Neural cell (in vitro differentiated cells): ENCODE results near the gene IFT74. TPM values are rescaled to one million over a fixed set of nuclear protein-coding genes. Genes with fewer than 3 reads are reported as not detected.

Experiments
- H2AFZ ChIP-seq: fragments of 200-600, 300-800 bp; sonication (generic), shearing (Covaris generic); 2 replicates; pipeline ENCODE4 v1.6.0; 2014; ENCODE audit warnings: low read depth, mild to moderate bottlenecking, antibody characterized with exemption, low read length, moderate library complexity
- H3F3A ChIP-seq: fragments of 200-600 bp; shearing (Covaris generic); 2 replicates; pipeline ENCODE4 v1.6.1; 2016; ENCODE audit warnings: mild to moderate bottlenecking, moderate library complexity, mixed read lengths, antibody characterized with exemption, low read length; ENCODE audit not compliant: insufficient read depth, poor library complexity, severe bottlenecking
- H3K27ac ChIP-seq: fragments of 200-600, 300-800 bp; sonication (generic), shearing (Covaris generic); 2 replicates; pipeline ENCODE4 v1.5.1; 2014; ENCODE audit warnings: mild to moderate bottlenecking, low read length, moderate library complexity
- H3K27me3 ChIP-seq: fragments of 300-800, 200-600 bp; sonication (generic), shearing (Covaris generic); 2 replicates; pipeline ENCODE4 v1.6.0; 2014; ENCODE audit warnings: mild to moderate bottlenecking, low read depth, low read length, moderate library complexity; ENCODE audit not compliant: insufficient read depth
- H3K36me3 ChIP-seq: fragments of 300-800, 200-600 bp; sonication (generic), shearing (Covaris generic); 2 replicates; pipeline ENCODE4 v1.5.1; 2014; ENCODE audit warnings: mild to moderate bottlenecking, antibody characterized with exemption, low read length, moderate library complexity; ENCODE audit not compliant: insufficient read depth
- H3K4me2 ChIP-seq: fragments of 300-800, 200-600 bp; sonication (generic), shearing (Covaris generic); 2 replicates; pipeline ENCODE4 v1.6.0; 2014; ENCODE audit warnings: mild to moderate bottlenecking, low read length
- H3K4me3 ChIP-seq: fragments of 300-800, 200-600 bp; sonication (generic), shearing (Covaris generic); 2 replicates; pipeline ENCODE4 v1.5.1; 2014; ENCODE audit warnings: mild to moderate bottlenecking, low read length, moderate library complexity
- H3K79me2 ChIP-seq: fragments of 200-600 bp; shearing (Covaris generic); replicated peaks from 2 replicates; pipeline ENCODE4 v1.6.0; 2014; ENCODE audit warnings: mild to moderate bottlenecking, low read length, moderate library complexity; ENCODE audit not compliant: insufficient read depth
- H3K9ac ChIP-seq: fragments of 300-800, 200-600 bp; sonication (generic), shearing (Covaris generic); 2 replicates; pipeline ENCODE4 v1.6.1; 2016; ENCODE audit warnings: mild to moderate bottlenecking, low read length, mixed read lengths
- H3K9me2 ChIP-seq: fragments of 200-600 bp; shearing (Covaris generic); 2 replicates; pipeline ENCODE4 v1.6.1; 2016; ENCODE audit warnings: mild to moderate bottlenecking, low read length, mixed read lengths; ENCODE audit not compliant: insufficient read depth
- H3K9me3 ChIP-seq: fragments of 200-600, 300-800 bp; sonication (generic), shearing (Covaris generic); 2 replicates; pipeline ENCODE4 v1.6.1; 2016; ENCODE audit warnings: mild to moderate bottlenecking, mixed run types, low read length, moderate library complexity, mixed read lengths
- H4K20me1 ChIP-seq: fragments of 200-600 bp; shearing (Covaris generic); 2 replicates; pipeline ENCODE4 v1.6.1; 2016; ENCODE audit warnings: mild to moderate bottlenecking, mixed run types; ENCODE audit not compliant: insufficient read depth
- EP300 ChIP-seq: fragments of 450-650 bp; conservative IDR thresholded peaks from 2 replicates; pipeline ENCODE4 v1.6.1; 2014; ENCODE audit warnings: antibody characterized with exemption, mild to moderate bottlenecking, moderate library complexity; ENCODE audit not compliant: poor library complexity, severe bottlenecking
- EZH2 ChIP-seq: fragments of 200-600, 300-800 bp; shearing (Covaris generic), sonication (generic); IDR thresholded peaks from 2 replicates; pipeline ENCODE4 v1.6.1; 2014; ENCODE audit warnings: antibody characterized with exemption, low read length, borderline replicate concordance, mild to moderate bottlenecking; ENCODE audit not compliant: insufficient read depth, poor library complexity, severe bottlenecking
- MXI1 ChIP-seq: fragments of 450-650 bp; conservative IDR thresholded peaks from 2 replicates; pipeline ENCODE4 v1.6.1; 2014; ENCODE audit warnings: antibody characterized with exemption, mild to moderate bottlenecking; ENCODE audit not compliant: poor library complexity, severe bottlenecking
- POLR2AphosphoS5 ChIP-seq: IDR thresholded peaks from 2 replicates; pipeline ENCODE4 v1.6.1; 2012
- RAD21 ChIP-seq: fragments of 450-650 bp; conservative IDR thresholded peaks from 2 replicates; pipeline ENCODE4 v1.6.1; 2014; ENCODE audit warnings: antibody characterized with exemption, mild to moderate bottlenecking, moderate library complexity
- REST ChIP-seq: IDR thresholded peaks from 2 replicates; pipeline ENCODE4 v1.6.1; 2012; ENCODE audit warnings: borderline replicate concordance
- SMC3 ChIP-seq: fragments of 450-650 bp; conservative IDR thresholded peaks from 2 replicates; pipeline ENCODE4 v1.6.1; 2014; ENCODE audit warnings: antibody characterized with exemption, mild to moderate bottlenecking, moderate library complexity; ENCODE audit not compliant: poor library complexity
- TAF1 ChIP-seq: IDR thresholded peaks from 2 replicates; pipeline ENCODE4 v1.6.1; 2012; ENCODE audit warnings: low read depth
- polyA plus RNA-seq: library from polyadenylated mRNA; depleted of rRNA; stranded (reverse); fragments of >200 nt; gene quantifications from 2 replicates; pipeline ENCODE4 v1.2.3, GENCODE V29; 2014
- TF ChIP-seq, protein P1 (sequence below): fragments of 450-650 bp; IDR thresholded peaks from 2 replicates; pipeline ENCODE4 v1.5.1; 2014; ENCODE audit warnings: antibody characterized with exemption, mild to moderate bottlenecking, moderate library complexity; ENCODE audit not compliant: poor library complexity, severe bottlenecking

Gene IFT74
- polyA plus RNA-seq, 1 donor from 2014 or later, result 10.9 TPM

DNA sequence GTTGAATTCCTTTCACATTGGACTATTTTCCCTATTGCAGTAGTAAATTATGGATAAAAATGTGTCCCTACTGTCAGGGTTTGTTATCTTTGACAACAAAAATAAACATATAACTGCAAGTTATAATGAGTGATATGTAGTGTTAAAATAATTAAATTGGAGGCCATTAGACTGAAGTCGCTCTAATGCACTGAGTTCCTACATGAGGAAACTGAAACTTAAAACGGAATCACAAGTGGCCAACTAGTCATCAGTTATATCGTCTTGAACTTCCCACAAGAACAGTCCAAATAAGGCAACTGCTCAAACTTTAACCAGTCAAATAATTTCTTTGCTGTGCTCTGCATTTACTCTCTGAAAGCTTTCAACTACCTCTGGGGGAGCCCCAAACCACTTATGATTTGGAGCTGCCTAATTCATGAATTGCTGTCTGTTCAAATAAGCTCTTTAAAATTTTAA is 2.1 kb upstream of the IFT74 start:
- no peak overlapping the region for H3K9ac ChIP-seq
- H3K4me2 ChIP-seq, result no peak overlapping the region
- H3K9me3 ChIP-seq, result no peaks in the 10 kb centered on the region
- TF ChIP-seq RAD21 (no peak), POLR2AphosphoS5 (no peak), TAF1 (no peak), REST (no peak), EP300 (no peak), MXI1 (no peak), SMC3 (no peak), EZH2 (no peak)
- TF ChIP-seq, protein P1, sequence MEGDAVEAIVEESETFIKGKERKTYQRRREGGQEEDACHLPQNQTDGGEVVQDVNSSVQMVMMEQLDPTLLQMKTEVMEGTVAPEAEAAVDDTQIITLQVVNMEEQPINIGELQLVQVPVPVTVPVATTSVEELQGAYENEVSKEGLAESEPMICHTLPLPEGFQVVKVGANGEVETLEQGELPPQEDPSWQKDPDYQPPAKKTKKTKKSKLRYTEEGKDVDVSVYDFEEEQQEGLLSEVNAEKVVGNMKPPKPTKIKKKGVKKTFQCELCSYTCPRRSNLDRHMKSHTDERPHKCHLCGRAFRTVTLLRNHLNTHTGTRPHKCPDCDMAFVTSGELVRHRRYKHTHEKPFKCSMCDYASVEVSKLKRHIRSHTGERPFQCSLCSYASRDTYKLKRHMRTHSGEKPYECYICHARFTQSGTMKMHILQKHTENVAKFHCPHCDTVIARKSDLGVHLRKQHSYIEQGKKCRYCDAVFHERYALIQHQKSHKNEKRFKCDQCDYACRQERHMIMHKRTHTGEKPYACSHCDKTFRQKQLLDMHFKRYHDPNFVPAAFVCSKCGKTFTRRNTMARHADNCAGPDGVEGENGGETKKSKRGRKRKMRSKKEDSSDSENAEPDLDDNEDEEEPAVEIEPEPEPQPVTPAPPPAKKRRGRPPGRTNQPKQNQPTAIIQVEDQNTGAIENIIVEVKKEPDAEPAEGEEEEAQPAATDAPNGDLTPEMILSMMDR, result no peak
- peaks cover 12% of the 10 kb centered on the region for H3K79me2 ChIP-seq
- no peak overlapping the region for H2AFZ ChIP-seq
- H4K20me1 ChIP-seq, result no peaks in the 10 kb centered on the region
- no peaks in the 10 kb centered on the region for H3K9me2 ChIP-seq
- no peaks in the 10 kb centered on the region for H3K27me3 ChIP-seq
- H3K4me3 ChIP-seq, result no peak overlapping the region
- H3K36me3 ChIP-seq, result no peaks in the 10 kb centered on the region
- no peak overlapping the region for H3K27ac ChIP-seq
- H3F3A ChIP-seq, result peaks cover 9% of the 10 kb centered on the region

DNA sequence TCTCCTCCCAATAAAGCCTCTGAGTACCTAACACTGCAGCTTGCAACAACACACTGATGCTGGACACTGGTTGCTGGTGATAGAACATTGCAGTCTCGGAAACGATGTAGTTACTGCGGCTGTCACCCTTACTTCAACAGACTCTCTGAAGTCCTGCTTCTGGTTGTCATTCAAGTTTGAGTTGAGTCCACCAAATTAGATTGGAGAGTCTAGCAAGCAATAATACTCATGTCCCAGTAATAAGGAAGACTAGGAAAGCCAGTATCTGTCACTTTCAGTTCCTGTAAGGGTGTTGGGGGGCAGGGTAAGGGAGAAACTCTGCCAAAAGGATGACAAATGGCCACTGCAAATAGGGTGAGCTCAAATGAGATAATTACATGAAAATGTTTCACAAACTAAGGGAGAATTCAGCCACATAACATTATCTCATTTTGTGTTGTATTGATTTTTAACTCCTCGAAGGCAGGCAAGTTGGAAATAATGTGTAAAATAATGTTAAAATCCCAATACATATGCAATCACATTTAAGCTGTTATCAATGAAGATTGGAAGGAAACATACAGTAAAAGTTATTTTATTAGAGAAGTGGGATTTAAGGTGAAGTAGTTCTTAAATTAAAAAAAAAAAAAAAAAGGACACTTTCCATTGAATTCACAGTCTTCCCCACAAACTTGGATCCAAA is 849 bp upstream of the IFT74 start:
- Histone ChIP-seq H3K4me3 (peak overlapping the region; percentile 82), H3K79me2 (peaks cover 21% of the 10 kb centered on the region)

More for the DNA sequence above, 849 bp upstream of the IFT74 start:
- H4K20me1 ChIP-seq, result no peaks in the 10 kb centered on the region
- no peaks in the 10 kb centered on the region for H3K9me2 ChIP-seq
- peak overlapping the region; percentile 86 for H3K4me2 ChIP-seq
- H3K9me3 ChIP-seq, result no peaks in the 10 kb centered on the region
- no peak overlapping the region for H3K27ac ChIP-seq
- no peaks in the 10 kb centered on the region for H3K27me3 ChIP-seq
- H3K36me3 ChIP-seq, result no peaks in the 10 kb centered on the region
- H2AFZ ChIP-seq, result peak overlapping the region; percentile 99
- peaks cover 9% of the 10 kb centered on the region for H3F3A ChIP-seq
- TF ChIP-seq TAF1, result no peak
- no peak for TF ChIP-seq EP300
- TF ChIP-seq POLR2AphosphoS5, result no peak
- TF ChIP-seq, protein P1, result no peak
- TF ChIP-seq MXI1, result no peak
- no peak for TF ChIP-seq SMC3
- H3K9ac ChIP-seq, result peak overlapping the region; percentile 28
